ENCODE data around the gene KCNH2.

GRCh38 chr7:150997075-150997511 is 19.0 kb upstream of the KCNH2 start:
- no peak for TF ChIP-seq CTCF (IDR thresholded peaks at IDR 0.05; ENCODE audit: poor library complexity)
- TF ChIP-seq EZH2 (IDR thresholded peaks at IDR 0.05; ENCODE audit: borderline replicate concordance) = no peak
- TF ChIP-seq EZH2phosphoT487 (IDR thresholded peaks at IDR 0.05; ENCODE audit: low read depth, severe bottlenecking, unreplicated experiment) = no peak

Data from hepatocyte (in vitro differentiated cells).